Erythroblast (primary cell): ENCODE measurements around the gene CDK14.
A peak's percentile ranks its signal among the peaks of the same experiment; 100 is the strongest.

ENCODE experiments used
- DNase-seq, 2 experiments: peaks; one replicate each; lab custom pipeline; 2025; lab: John Stamatoyannopoulos, UW
- GATA1 ChIP-seq: IDR thresholded peaks from 2 replicates; pipeline ENCODE4 v1.6.1; 2011; ENCODE audit warnings: low read depth, mild to moderate bottlenecking, control low read depth, low read length, moderate library complexity
- POLR2A ChIP-seq: IDR thresholded peaks from 2 replicates; pipeline ENCODE4 v1.6.1; 2011; ENCODE audit warnings: mild to moderate bottlenecking, low read length

CDK14 gene

GRCh38 chr7:90595801-90596670 lies at the start of gene CDK14:
Gene CDK14, plus strand, starts transcription at chr7:90596321. Its CDS starts 307 bp downstream, at chr7:90596628.
- TF ChIP-seq POLR2A (no peak), GATA1 (no peak)
- peak; percentile 52 to 63 for DNase-seq

DNA sequence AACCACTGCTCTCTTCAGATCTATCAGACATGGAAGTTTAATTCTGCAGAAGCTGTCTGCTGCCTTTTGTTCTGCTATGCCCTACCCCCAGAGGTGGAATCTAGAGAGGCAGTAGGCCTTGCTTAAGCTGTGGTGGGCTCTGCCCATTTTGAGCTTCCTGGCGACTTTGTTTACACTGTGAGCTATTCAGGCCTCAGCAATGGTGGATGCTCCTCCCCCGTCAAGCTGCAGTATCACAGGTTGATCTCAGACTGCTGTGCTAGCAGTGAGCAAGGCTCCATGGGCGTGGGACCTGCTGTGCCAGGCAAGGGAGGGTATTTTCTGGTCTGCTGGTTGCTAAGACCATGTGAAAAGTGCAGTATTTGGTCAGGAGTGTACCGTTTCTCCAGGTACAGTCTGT lies 45.1 kb upstream of the CDK14 start:
- DNase-seq = no peak
- no peak for TF ChIP-seq POLR2A
- no peak for TF ChIP-seq GATA1

GRCh38 chr7:90552521-90552920 lies 43.6 kb upstream of the CDK14 start:
- TF ChIP-seq POLR2A = no peak
- no peak for TF ChIP-seq GATA1
- DNase-seq = no peak

GRCh38 chr7:90560730-90561129 lies 35.4 kb upstream of the CDK14 start:
- no peak for TF ChIP-seq POLR2A
- no peak for TF ChIP-seq GATA1
- no peak for DNase-seq

- TF ChIP-seq GATA1 = no peak
- no peak for TF ChIP-seq POLR2A
- no peak for DNase-seq
These were observed 32.8 kb upstream of the CDK14 start for GRCh38 chr7:90563286-90563685.

GRCh38 chr7:90564455-90564854 lies 31.7 kb upstream of the CDK14 start:
- no peak for TF ChIP-seq GATA1
- TF ChIP-seq POLR2A = no peak

DNA sequence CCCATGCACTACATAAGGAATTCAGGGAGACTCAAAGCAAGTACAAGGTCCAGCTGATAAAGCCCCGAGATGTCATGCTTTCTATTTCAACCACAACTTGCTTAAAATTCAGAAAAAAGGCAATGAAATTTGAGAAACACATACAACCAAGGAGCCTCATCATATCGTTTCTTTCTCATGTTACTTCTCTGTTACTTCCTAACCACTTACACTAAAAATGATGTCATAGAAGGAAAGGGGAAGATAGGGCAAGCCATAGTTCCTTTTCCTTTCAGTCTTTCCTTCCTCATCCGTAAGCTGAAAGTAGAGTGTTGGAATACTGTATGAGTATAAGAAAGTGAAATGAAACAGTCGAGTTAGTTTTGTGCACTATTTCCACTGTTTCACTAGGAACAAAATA lies 27.9 kb upstream of the CDK14 start:
- DNase-seq = no peak
- no peak for TF ChIP-seq POLR2A
- no peak for TF ChIP-seq GATA1

More at GRCh38 chr7:90564455-90564854, 31.7 kb upstream of the CDK14 start:
- DNase-seq = no peak

GRCh38 chr7:90569368-90569767 lies 26.8 kb upstream of the CDK14 start:
- DNase-seq = no peak
- TF ChIP-seq POLR2A (no peak), GATA1 (no peak)

DNA sequence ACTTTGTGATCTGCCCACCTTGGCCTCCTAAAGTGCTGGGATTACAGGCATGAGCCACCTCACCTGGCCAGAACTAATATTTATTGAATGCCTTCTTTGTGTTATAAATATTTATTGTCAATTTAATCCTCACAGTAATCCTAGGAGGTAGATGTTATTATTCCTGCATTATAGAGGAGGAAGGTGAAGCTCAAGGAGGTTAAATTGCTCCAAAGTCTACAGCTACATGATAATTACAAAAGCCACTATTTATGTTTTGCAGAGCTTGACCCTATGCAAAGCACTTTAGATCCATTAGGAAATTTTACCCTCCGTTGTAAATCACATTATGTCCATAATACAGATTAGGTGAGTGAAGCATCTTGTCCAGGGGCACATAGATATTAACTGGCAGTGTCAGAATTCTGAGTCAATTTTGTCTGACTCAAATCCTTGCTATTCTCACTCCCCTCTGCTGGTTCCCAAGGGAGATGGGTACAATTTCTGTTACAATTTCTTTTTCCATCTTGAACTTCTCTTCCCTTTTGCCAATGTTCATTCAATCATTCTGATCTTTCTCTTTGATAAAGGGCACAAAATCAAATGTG lies 25.7 kb upstream of the CDK14 start:
- TF ChIP-seq GATA1 (no peak), POLR2A (no peak)
- no peak for DNase-seq

- DNase-seq = no peak
These were observed 21.8 kb upstream of the CDK14 start for GRCh38 chr7:90574146-90574819.

GRCh38 chr7:90574820-90575187 lies 21.3 kb upstream of the CDK14 start:
- TF ChIP-seq POLR2A (no peak), GATA1 (no peak)
- DNase-seq = no peak

More at GRCh38 chr7:90574146-90574819, 21.8 kb upstream of the CDK14 start:
- no peak for TF ChIP-seq POLR2A
- no peak for TF ChIP-seq GATA1

- no peak for TF ChIP-seq POLR2A
- no peak for TF ChIP-seq GATA1
- peak in 1 of 2 experiments; percentile 1 for DNase-seq
These were observed 16.9 kb upstream of the CDK14 start for GRCh38 chr7:90579181-90579688.

GRCh38 chr7:90580051-90580450 lies 16.1 kb upstream of the CDK14 start:
- no peak for TF ChIP-seq POLR2A
- no peak for TF ChIP-seq GATA1
- no peak for DNase-seq

DNA sequence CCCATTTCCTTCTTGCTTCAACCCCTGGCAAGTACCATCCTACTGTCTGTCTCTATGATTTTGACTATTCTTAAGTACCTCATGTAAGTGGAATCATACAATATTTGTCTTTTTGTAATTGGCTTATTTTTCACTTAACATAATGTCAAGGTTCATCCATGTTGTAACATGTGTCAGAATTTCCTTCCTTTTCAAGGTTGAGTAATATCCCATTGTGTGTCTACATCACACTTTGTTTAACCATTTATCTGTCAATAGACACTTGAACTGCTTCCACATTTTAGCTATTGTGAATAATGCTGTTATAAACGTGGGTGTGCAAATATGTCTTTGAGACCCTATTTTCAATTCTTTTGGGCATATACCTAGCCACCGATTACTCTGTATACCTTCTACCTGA lies 14.0 kb upstream of the CDK14 start:
- TF ChIP-seq GATA1 = no peak
- TF ChIP-seq POLR2A = no peak
- no peak for DNase-seq
